NCI-H1417 treated with DMSO at 0.1 percent for 48 hours (cell line): Measurements from ENCODE around the gene APOBEC3G.

ENCODE experiments used
- DNase-seq: peaks from one replicate; lab custom pipeline; 2025; lab: John Stamatoyannopoulos, UW

APOBEC3G gene

GRCh38 chr22:39091126-39092081 lies 14.3 kb downstream of the APOBEC3G start:
- no peak for DNase-seq

GRCh38 chr22:39092111-39092862 lies 15.2 kb downstream of the APOBEC3G start:
- DNase-seq = no peak

GRCh38 chr22:39094717-39095389 lies 17.8 kb downstream of the APOBEC3G start:
- no peak for DNase-seq

- no peak for DNase-seq
Measured at GRCh38 chr22:39095971-39096370, 18.9 kb downstream of the APOBEC3G start.

- no peak for DNase-seq
Measured at GRCh38 chr22:39097098-39098020, 20.3 kb downstream of the APOBEC3G start, which contains the start of gene APOBEC3H. APOBEC3H (plus strand) TSS chr22:39097244; CDS start chr22:39100279, 3,035 bp downstream.

GRCh38 chr22:39098026-39098425 lies 21.0 kb downstream of the APOBEC3G start:
- DNase-seq = no peak

- DNase-seq = no peak
Measured at GRCh38 chr22:39098576-39098975, 21.5 kb downstream of the APOBEC3G start.

- no peak for DNase-seq
Measured at GRCh38 chr22:39101226-39101625, 24.2 kb downstream of the APOBEC3G start.

GRCh38 chr22:39103431-39103830 lies 26.4 kb downstream of the APOBEC3G start:
- DNase-seq = no peak

- DNase-seq = no peak
Measured at GRCh38 chr22:39106326-39106725, 29.3 kb downstream of the APOBEC3G start.

GRCh38 chr22:39108487-39108886 lies 31.4 kb downstream of the APOBEC3G start:
- DNase-seq = no peak

GRCh38 chr22:39109361-39109760 lies 32.3 kb downstream of the APOBEC3G start:
- DNase-seq = no peak

- DNase-seq = no peak
Measured at GRCh38 chr22:39110631-39111561, 33.8 kb downstream of the APOBEC3G start.

GRCh38 chr22:39114112-39114511 lies 37.0 kb downstream of the APOBEC3G start:
- DNase-seq = no peak

GRCh38 chr22:39115570-39115969 lies 38.5 kb downstream of the APOBEC3G start:
- no peak for DNase-seq

- no peak for DNase-seq
Measured at GRCh38 chr22:39115977-39116621, 39.0 kb downstream of the APOBEC3G start.

GRCh38 chr22:39117585-39118191 lies 40.6 kb downstream of the APOBEC3G start:
- no peak for DNase-seq

GRCh38 chr22:39120983-39121382 lies 43.9 kb downstream of the APOBEC3G start:
- no peak for DNase-seq
